C4-2B (cell line): ENCODE data around the gene MBD3.

Experiments
- CTCF ChIP-seq: fragments of 450-650 bp; conservative IDR thresholded peaks from 2 replicates; pipeline ENCODE4 v1.5.1; 2017; ENCODE audit warnings: mild to moderate bottlenecking
- ZFX ChIP-seq: fragments of 450-650 bp; IDR thresholded peaks from 2 replicates; pipeline ENCODE4 v1.6.1; 2017

- TF ChIP-seq CTCF (no peak), ZFX (no peak)
Measured at GRCh38 chr19:1608359-1609102, 15.9 kb upstream of the MBD3 start.
